Fibroblast of lung (primary cell): Measurements from ENCODE around the gene NIT1. TPM values are rescaled to one million over a fixed set of nuclear protein-coding genes. Genes with fewer than 3 reads are reported as not detected.

ENCODE experiments used
- DNase-seq, 2 donors: peaks; one replicate each; pipeline versions ENCODE4 v3.0.0 to v3.0.0-alpha.2; 2010; ENCODE audit warnings: low read depth in 2 of 2
- H2AFZ ChIP-seq: 2 replicates; pipeline ENCODE4 v1.5.1; 2012; ENCODE audit warnings: low read length, control low read depth, inconsistent platforms
- H3K27ac ChIP-seq: 2 replicates; pipeline ENCODE4 v1.5.1; 2011; ENCODE audit warnings: low read length, control low read depth; ENCODE audit not compliant: insufficient read depth
- H3K27me3 ChIP-seq: 2 replicates; pipeline ENCODE4 v1.5.1; 2011; ENCODE audit warnings: mild to moderate bottlenecking, low read length; ENCODE audit not compliant: control insufficient read depth, insufficient read depth
- H3K36me3 ChIP-seq: 2 replicates; pipeline ENCODE4 v1.5.1; 2011; ENCODE audit warnings: low read length; ENCODE audit not compliant: control insufficient read depth, insufficient read depth
- H3K4me1 ChIP-seq: 2 replicates; pipeline ENCODE4 v1.5.1; 2011; ENCODE audit warnings: low read length; ENCODE audit not compliant: control insufficient read depth, insufficient read depth; ENCODE audit errors: extremely low read depth
- H3K4me2 ChIP-seq: 2 replicates; pipeline ENCODE4 v1.5.1; 2011; ENCODE audit warnings: low read length, control low read depth; ENCODE audit not compliant: insufficient read depth; ENCODE audit errors: extremely low read depth
- H3K4me3 ChIP-seq, 4 experiments: fragments of 200-600 bp in 1 of 4; sonication (generic) in 1 of 4; replicated peaks in 1 of 4; 2 replicates each; pipeline ENCODE4 v1.5.1; 2011 to 2016; ENCODE audit warnings: low read length in 4 of 4, low read depth in 3 of 4, mild to moderate bottlenecking in 3 of 4, control low read depth in 2 of 4, inconsistent platforms in 1 of 4, mixed read lengths in 1 of 4; ENCODE audit not compliant: insufficient read depth in 1 of 4; ENCODE audit errors: control extremely low read depth in 1 of 4
- H3K79me2 ChIP-seq: 2 replicates; pipeline ENCODE4 v1.5.1; 2012; ENCODE audit warnings: mild to moderate bottlenecking, low read length, inconsistent platforms; ENCODE audit not compliant: control insufficient read depth, insufficient read depth
- H3K9ac ChIP-seq: 2 replicates; pipeline ENCODE4 v1.5.1; 2011; ENCODE audit warnings: mild to moderate bottlenecking, low read length, control low read depth; ENCODE audit not compliant: insufficient read depth
- H3K9me3 ChIP-seq: 2 replicates; pipeline ENCODE4 v1.5.1; 2012; ENCODE audit warnings: low read depth, low read length; ENCODE audit not compliant: control insufficient read depth, insufficient read depth
- H4K20me1 ChIP-seq: 2 replicates; pipeline ENCODE4 v1.5.1; 2011; ENCODE audit warnings: low read length; ENCODE audit not compliant: control insufficient read depth, insufficient read depth; ENCODE audit errors: extremely low read depth
- CTCF ChIP-seq, 2 donors: IDR thresholded peaks in 1 of 2; conservative IDR thresholded peaks in 1 of 2; 1 replicate in 1 of 2; 2 replicates in 1 of 2; pipeline ENCODE4 v1.5.1; 2011 to 2012; ENCODE audit warnings: low read length in 2 of 2, control low read depth in 1 of 2, inconsistent platforms in 1 of 2, low read depth in 1 of 2, mild to moderate bottlenecking in 1 of 2
- EZH2 ChIP-seq: IDR thresholded peaks from 2 replicates; pipeline ENCODE4 v1.5.1; 2012; ENCODE audit warnings: low read length, control low read depth, mild to moderate bottlenecking; ENCODE audit errors: missing control alignments
- polyA plus RNA-seq, 2 donors: library from polyadenylated mRNA; depleted of rRNA in 1 of 2; stranded (reverse) in 1 of 2; unstranded in 1 of 2; fragments of >200 nt; gene quantifications; 2 replicates each; pipeline ENCODE4 v1.2.1, GENCODE V29; 2011 to 2012; ENCODE audit warnings: missing spikeins in 1 of 2
- total RNA-seq: library from RNA; depleted of rRNA; stranded (reverse); fragments of >200 nt; gene quantifications from 2 replicates; pipeline ENCODE4 v1.2.1, GENCODE V29; 2014

NIT1 gene
- total and polyA plus RNA-seq, 2 donors (not counting 1 experiment from before 2014, with no cell fraction given): 30.6 to 42.6 TPM

GRCh38 chr1:161069241-161069640 is 48.7 kb upstream of the NIT1 start:
- Histone ChIP-seq H2AFZ (no peak overlapping the region), H3K4me2 (no peak overlapping the region), H3K79me2 (no peaks in the 10 kb centered on the region), H3K4me3 (no peak overlapping the region), H3K27me3 (peaks cover 4% of the 10 kb centered on the region), H3K27ac (no peak overlapping the region), H3K9ac (no peak overlapping the region), H3K4me1 (no peaks in the 10 kb centered on the region), H3K36me3 (no peaks in the 10 kb centered on the region), H3K9me3 (no peaks in the 10 kb centered on the region), H4K20me1 (no peaks in the 10 kb centered on the region)
- DNase-seq: no peak
- TF ChIP-seq CTCF (conservative IDR thresholded peaks at IDR 0.05 in 1 of 2, IDR thresholded peaks at IDR 0.05 in 1 of 2; ENCODE audit: low read depth in 1 of 2, low read length in 2 of 2) (no peak), EZH2 (no peak)

- DNase-seq: no peak
These were observed 48.1 kb upstream of the NIT1 start, which contains the start of gene ARHGAP30 for GRCh38 chr1:161069731-161070270. TSS of gene ARHGAP30 (minus strand) at chr1:161069891. CDS start at chr1:161069624, 267 bp downstream.

GRCh38 chr1:161070761-161071160 is 47.1 kb upstream of the NIT1 start:
- Histone ChIP-seq H3K9ac (no peak overlapping the region), H3K27me3 (peaks cover 4% of the 10 kb centered on the region), H4K20me1 (no peaks in the 10 kb centered on the region), H3K4me3 (no peak overlapping the region), H3K27ac (no peak overlapping the region), H3K9me3 (no peaks in the 10 kb centered on the region), H3K4me2 (no peak overlapping the region), H2AFZ (no peak overlapping the region), H3K79me2 (no peaks in the 10 kb centered on the region), H3K4me1 (no peaks in the 10 kb centered on the region), H3K36me3 (no peaks in the 10 kb centered on the region)
- TF ChIP-seq CTCF (conservative IDR thresholded peaks at IDR 0.05 in 1 of 2, IDR thresholded peaks at IDR 0.05 in 1 of 2; ENCODE audit: low read depth in 1 of 2, low read length in 2 of 2): no peak
- TF ChIP-seq EZH2: no peak
- no peak for DNase-seq

More at GRCh38 chr1:161069731-161070270, 48.1 kb upstream of the NIT1 start, which contains the start of gene ARHGAP30:
- Histone ChIP-seq H3K9ac (no peak within 1 kb of the TSS), H3K4me3 (no peak within 1 kb of the TSS), H3K27me3 (peaks cover 4% of the 10 kb centered on the region), H3K9me3 (no peaks in the 10 kb centered on the region), H3K36me3 (no peaks in the 10 kb centered on the region), H3K4me1 (no peaks in the 10 kb centered on the region), H3K79me2 (no peaks in the 10 kb centered on the region), H4K20me1 (no peaks in the 10 kb centered on the region), H3K27ac (no peak within 1 kb of the TSS), H2AFZ (no peak within 1 kb of the TSS), H3K4me2 (no peak within 1 kb of the TSS)
- TF ChIP-seq EZH2 (no peak), CTCF (conservative IDR thresholded peaks at IDR 0.05 in 1 of 2, IDR thresholded peaks at IDR 0.05 in 1 of 2; ENCODE audit: low read depth in 1 of 2, low read length in 2 of 2) (no peak)
